NCI-H2107 treated with DMSO at 0.1 percent for 48 hours (cell line): ENCODE results near the gene JAKMIP3.

Experiments
- DNase-seq: peaks from one replicate; lab custom pipeline; 2025; ENCODE audit not compliant: unreplicated experiment; lab: John Stamatoyannopoulos, UW

Gene JAKMIP3

DNA sequence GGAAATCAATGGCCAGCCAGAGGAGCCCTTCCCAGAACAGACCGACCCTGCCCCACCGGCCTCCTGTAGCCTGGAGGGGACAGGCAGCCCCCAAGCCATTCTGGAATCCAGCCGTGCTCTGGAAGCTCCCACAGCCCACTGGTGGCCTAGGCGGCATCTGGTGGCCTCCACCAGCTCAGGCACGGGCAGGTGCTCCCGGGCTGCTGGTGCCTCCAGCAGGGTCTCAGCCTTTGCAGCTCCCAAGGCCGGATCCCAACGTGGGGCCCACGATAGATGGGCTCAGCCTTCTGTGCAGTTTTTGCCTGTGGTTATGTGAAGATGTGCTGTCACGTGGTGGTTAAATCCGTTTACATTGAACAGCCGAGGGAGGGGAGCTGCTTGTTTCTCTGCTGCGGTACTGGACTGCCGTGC is 44.4 kb downstream of the JAKMIP3 start:
- no peak for DNase-seq

DNA sequence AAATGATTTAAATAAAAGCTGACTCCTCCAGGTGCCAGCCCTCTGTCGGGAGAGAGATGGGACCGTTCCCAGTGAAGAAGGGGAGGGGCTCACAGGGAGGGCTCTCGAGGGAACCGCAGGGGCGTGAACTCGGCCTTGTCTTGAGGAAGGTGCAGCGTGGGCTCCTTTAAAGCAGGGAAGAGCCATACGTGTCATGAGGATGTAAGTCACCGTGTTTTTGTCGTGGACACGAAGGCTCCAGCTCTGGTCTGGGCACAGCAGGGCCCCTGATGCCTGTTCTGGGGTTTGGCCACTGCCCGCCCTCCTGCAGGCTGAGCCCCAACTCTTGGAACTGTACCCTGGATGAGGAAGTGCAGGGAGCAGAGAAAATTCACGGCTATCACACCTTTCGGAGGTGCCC is 45.0 kb downstream of the JAKMIP3 start:
- DNase-seq: no peak

DNA sequence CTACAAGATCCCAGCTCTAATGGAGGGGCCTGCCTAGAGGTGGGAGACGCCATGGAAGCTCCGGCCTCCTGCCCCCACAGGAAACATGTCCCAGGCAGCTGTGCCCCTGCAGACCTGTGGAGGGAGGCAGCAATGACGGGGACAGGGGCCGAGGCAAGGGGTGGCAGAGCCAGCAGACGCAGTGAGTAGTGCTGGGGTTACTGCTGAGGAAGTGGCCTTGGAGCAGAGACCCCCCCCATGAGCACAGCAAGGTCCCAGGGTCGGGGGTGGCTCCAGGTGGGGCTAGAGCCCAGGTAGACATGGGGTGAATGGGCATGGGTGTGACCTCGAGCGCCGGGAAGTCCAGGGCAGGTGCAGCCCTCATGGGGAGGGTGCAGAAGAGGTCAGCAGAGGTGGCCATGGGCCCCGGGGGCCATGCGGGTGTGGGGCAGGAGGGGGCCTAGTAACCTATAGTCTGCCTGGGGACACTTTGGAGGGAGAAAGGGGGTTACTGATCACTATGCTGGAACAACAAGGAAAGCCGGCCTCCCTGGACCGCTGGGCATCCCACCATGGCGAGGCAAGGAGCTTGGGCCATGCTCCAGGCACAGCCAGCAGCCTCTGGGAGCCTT is 45.5 kb downstream of the JAKMIP3 start:
- no peak for DNase-seq

- no peak for DNase-seq
These were observed 46.2 kb downstream of the JAKMIP3 start for GRCh38 chr10:132111871-132112341.

- no peak for DNase-seq
These were observed 46.9 kb downstream of the JAKMIP3 start for GRCh38 chr10:132112611-132113010.

DNA sequence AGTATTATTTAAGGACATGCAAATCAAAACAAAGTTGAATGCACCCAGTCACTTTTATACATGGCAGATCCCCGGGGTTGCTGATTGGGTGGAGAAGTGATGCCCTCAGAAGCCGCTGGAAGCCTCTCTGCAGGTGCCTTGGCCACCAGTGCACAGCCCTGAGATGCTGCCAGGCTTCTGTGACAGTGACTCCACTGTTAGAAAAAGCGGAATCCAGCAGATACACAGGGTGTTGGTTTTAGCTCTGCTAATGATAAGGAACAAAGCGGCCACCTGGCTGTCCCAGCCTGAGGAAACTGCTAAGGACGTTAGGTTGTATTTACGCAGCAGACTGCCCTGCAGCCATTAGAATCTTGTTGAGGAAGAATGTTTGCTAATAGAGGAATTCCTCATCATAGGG is 47.5 kb downstream of the JAKMIP3 start:
- DNase-seq: no peak

DNA sequence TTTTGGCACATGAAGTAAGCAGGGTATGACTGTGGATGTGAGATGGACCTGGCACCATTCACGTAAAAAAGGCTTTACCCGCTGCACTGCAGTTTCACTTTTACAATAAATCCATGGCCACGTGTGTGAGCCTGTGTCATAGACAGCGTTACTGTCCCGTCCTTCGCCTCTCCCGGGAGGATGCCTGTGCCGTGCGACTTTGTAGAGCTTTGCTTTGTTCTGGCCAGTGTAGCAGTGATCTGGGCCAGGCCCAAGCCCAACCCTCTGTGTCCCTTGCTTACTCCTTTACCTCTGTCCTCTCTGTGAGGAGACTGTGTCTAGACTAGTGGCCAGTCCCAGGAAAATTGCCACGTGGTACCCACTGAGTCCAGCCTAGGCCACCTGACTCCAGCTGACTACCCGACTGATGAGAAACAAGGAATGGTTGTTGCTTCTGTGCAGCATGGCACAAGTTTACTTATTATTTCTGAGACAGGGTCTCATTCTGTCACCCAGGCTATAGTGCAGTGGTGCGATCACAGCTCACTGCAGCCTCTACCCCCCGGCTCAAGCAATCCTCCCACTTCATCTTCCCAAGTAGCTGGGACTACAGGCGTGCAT is 48.1 kb downstream of the JAKMIP3 start:
- no peak for DNase-seq

DNA sequence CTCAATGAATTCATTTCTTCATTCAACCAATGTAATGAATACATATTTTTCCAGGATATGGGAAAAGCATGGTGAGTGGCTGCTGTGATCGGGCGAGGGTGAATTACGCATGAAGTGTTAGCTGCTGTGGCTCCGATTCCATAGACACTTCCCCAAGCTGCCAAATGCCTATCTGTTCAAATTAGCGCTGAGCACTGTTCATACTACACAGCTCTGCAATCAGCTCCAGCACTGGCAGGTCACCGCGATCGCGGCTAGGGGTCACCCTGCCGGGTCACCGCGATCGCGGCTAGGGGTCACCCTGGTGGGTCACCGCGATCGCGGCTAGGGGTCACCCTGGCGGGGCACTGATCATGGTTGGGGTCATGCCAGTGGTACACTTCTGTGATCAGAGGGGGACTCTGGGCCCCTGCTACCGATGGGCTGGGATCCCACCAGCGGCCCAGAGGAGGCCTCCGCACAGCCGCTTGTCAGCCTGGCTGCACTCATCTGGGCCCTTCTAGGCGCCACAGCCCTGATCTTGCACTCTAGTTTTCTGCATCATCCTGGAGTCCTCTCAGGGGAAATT is 49.3 kb downstream of the JAKMIP3 start:
- DNase-seq: no peak
